ENCODE results near the gene FAM83B. TPM values are rescaled to one million over a fixed set of nuclear protein-coding genes. Genes with fewer than 3 reads are reported as not detected.

The FAM83B gene
- total RNA-seq, 1 donor from 2014 or later, result not detected

DNA sequence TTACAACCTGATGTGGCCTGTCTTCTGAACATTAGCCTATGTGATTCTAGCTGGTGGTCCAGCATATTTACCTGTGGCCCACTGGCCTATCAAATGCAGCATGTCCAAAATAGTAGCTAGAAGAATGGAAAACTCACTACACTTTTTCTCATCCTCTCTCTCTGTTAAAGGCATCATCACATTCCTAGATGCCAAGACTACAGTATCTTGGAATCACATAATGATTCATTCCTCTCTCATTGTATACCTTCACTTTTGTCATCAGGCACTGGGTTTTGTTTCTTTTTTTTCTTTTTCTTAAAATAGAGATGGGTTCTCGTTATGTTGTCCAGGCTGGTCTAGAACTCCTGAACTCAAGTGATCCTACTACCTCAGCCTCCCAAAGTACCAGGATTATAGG, 45.0 kb downstream of the FAM83B start:
- DNase-seq (ENCODE audit: low spot score), result no peak
- H3K4me1 Mint-ChIP-seq (ENCODE audit: low read depth), result no peaks in the 10 kb centered on the region
- H3K4me3 Mint-ChIP-seq (ENCODE audit: low read depth), result no peak overlapping the region
- no peaks in the 10 kb centered on the region for H3K36me3 Mint-ChIP-seq (ENCODE audit: low read depth)
- H3K9me3 Mint-ChIP-seq, result peaks cover 3% of the 10 kb centered on the region
- intact Hi-C loops (cut with micrococcal nuclease), result no loop called here
- H3K27me3 Mint-ChIP-seq (ENCODE audit: low read depth), result no peaks in the 10 kb centered on the region
- H3K27ac Mint-ChIP-seq, result no peak overlapping the region

DNA sequence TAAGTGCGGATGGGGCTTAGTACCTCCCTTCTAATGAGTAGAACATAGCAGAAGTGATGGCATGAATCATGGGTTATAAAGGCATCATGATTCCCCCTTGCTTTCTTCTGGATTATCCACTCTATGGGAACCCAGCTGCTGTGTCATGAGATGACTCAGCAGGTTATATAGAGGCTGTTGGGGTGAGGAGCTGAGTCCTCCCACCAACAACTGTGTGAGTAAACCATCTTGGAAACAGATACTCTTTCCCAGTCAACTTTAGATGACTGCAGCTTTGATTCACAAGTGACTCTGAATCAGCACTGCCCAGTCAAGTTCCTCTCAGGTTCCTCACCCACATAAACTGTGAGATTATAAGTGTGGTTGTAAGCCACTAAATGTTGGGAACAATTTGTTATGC, 46.3 kb downstream of the FAM83B start:
- Mint-ChIP-seq H3K4me1 (ENCODE audit: low read depth) (no peaks in the 10 kb centered on the region), H3K9me3 (peaks cover 3% of the 10 kb centered on the region), H3K4me3 (ENCODE audit: low read depth) (no peak overlapping the region), H3K36me3 (ENCODE audit: low read depth) (no peaks in the 10 kb centered on the region), H3K27ac (no peak overlapping the region), H3K27me3 (ENCODE audit: low read depth) (no peaks in the 10 kb centered on the region)
- intact Hi-C loops (cut with micrococcal nuclease), result no loop called here
- no peak for DNase-seq (ENCODE audit: low spot score)

DNA sequence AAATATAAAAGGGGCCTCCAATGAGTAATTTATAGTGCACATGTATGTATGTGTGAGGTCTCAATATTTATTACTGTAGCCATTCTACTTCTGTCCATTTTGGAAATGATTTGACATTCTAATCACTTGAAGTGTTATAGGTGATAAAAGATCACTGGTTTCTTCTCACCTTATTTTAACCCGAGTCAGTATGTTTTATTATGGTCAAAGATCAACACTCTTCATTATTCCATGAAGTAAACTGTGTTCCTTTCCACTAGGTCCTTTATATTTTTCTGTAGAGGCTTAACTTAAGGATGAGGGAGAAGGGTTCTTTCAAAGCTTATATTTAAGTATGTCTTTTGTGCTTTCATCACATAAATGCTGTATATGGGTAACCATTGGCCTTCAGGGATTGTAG, 47.2 kb downstream of the FAM83B start:
- no peaks in the 10 kb centered on the region for H3K4me1 Mint-ChIP-seq (ENCODE audit: low read depth)

DNA sequence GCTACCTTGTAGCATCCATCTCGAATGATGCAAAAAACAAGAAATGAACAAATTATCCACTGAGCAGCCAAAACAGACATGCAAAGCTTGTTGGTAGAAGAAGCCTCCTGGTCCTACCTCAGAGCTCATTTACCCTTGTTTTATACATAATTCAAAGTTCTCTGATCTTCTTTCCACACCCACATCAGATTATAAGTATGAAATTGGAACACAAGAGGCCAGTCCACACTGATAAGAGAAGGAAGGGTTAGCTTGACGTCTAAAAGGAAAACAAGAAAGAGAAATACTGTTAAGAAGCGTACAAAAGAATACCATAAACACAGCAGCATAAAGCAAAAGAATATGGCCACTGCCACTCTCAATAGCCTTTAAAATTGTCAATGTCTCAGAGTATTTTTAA, 49.7 kb downstream of the FAM83B start:
- intact Hi-C loops (cut with micrococcal nuclease), result no loop called here
- H3K4me3 Mint-ChIP-seq (ENCODE audit: low read depth), result no peak overlapping the region
- no peaks in the 10 kb centered on the region for H3K4me1 Mint-ChIP-seq (ENCODE audit: low read depth)
- H3K9me3 Mint-ChIP-seq, result peaks cover 3% of the 10 kb centered on the region
- no peak overlapping the region for H3K27ac Mint-ChIP-seq
- no peaks in the 10 kb centered on the region for H3K27me3 Mint-ChIP-seq (ENCODE audit: low read depth)
- no peak for DNase-seq (ENCODE audit: low spot score)
- H3K36me3 Mint-ChIP-seq (ENCODE audit: low read depth), result no peaks in the 10 kb centered on the region

More for the DNA sequence above, 47.2 kb downstream of the FAM83B start:
- H3K4me3 Mint-ChIP-seq (ENCODE audit: low read depth), result no peak overlapping the region
- H3K9me3 Mint-ChIP-seq, result peaks cover 3% of the 10 kb centered on the region
- intact Hi-C loops (cut with micrococcal nuclease), result no loop called here
- DNase-seq (ENCODE audit: low spot score), result no peak
- no peaks in the 10 kb centered on the region for H3K27me3 Mint-ChIP-seq (ENCODE audit: low read depth)
- H3K36me3 Mint-ChIP-seq (ENCODE audit: low read depth), result no peaks in the 10 kb centered on the region
- H3K27ac Mint-ChIP-seq, result no peak overlapping the region

DNA sequence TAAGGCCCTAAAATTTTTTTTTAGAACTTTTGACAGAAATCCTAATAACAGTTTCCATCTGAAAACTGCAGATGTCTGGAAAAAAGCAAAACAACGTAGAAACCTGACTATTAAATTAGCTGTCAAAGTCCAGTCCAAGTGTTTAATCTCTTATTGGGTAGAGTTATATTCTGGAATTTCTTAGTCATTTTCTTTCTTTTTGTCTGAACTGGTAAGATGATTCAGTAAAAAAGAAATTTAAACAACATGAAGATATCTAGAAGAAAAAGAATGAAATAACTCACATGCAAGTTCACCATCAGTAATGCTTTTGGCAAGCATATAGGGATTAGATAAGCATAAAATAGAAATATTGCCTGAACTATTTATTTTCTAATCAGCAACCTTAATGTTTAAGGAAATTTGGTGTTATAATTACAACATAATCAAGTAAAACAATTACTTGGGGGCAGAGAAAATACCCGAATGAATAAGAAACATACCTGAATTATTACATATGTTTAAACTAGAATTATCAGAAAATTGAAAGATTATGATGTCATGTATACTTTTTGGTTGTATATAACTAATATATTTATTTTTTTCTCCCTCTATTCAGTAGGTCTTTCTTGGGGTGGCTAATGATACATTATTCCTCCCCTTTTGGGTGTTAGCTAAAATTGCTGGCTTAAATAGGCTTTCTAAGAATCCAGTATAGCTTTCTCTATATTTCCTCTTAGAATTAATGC, 51.1 kb downstream of the FAM83B start:
- Mint-ChIP-seq H3K36me3 (ENCODE audit: low read depth) (no peaks in the 10 kb centered on the region), H3K27me3 (ENCODE audit: low read depth) (no peaks in the 10 kb centered on the region), H3K4me1 (ENCODE audit: low read depth) (no peaks in the 10 kb centered on the region), H3K27ac (no peak overlapping the region), H3K9me3 (peaks cover 3% of the 10 kb centered on the region), H3K4me3 (ENCODE audit: low read depth) (no peak overlapping the region)
- no peak for DNase-seq (ENCODE audit: low spot score)
- intact Hi-C loops (cut with micrococcal nuclease), result no loop called here

DNA sequence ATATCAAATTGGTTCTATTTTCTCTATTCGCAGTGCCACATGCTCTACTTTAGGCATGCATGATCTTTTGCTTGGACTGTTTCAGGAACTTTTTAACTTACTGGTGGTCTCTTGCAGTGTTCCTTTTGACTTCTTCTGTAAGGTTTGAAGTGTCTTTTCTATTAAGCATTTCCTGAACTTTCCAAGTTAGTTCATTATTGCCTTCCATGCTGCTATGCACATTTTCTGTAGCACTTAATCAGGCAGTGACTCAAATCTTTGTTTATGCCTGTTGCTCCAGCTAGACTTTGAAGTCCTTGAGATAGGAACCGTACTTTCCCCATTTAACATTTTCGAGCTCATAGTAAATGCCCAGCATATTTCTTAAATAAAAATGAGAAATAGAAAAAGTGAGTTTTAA, 52.2 kb downstream of the FAM83B start:
- H3K27me3 Mint-ChIP-seq (ENCODE audit: low read depth), result no peaks in the 10 kb centered on the region
- H3K4me3 Mint-ChIP-seq (ENCODE audit: low read depth), result no peak overlapping the region
- intact Hi-C loops (cut with micrococcal nuclease), result no loop called here
- no peaks in the 10 kb centered on the region for H3K36me3 Mint-ChIP-seq (ENCODE audit: low read depth)
- H3K9me3 Mint-ChIP-seq, result peaks cover 2% of the 10 kb centered on the region
- DNase-seq (ENCODE audit: low spot score), result no peak
- no peaks in the 10 kb centered on the region for H3K4me1 Mint-ChIP-seq (ENCODE audit: low read depth)
- no peak overlapping the region for H3K27ac Mint-ChIP-seq

DNA sequence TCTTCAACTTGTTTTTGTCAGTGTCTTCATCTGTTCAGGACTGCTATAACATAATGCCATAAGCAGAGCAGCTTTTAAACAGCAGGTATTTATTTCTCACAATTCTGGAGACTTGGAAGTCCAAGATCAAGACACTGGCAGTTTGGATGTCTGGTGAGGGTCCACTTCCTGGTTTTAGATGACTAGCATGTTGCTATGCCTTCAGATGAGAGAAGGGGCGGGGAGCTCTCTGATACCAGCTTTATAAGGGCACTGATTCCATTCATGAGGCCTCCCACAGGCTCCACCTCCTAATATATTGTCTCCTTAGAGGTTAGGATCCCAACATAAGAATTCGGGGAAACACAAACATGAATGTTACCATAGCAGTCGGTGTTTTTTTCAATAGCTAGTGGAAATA, 52.9 kb downstream of the FAM83B start:
- no peaks in the 10 kb centered on the region for H3K36me3 Mint-ChIP-seq (ENCODE audit: low read depth)
- H3K4me1 Mint-ChIP-seq (ENCODE audit: low read depth), result no peaks in the 10 kb centered on the region
- intact Hi-C loops (cut with micrococcal nuclease), result no loop called here
- no peak overlapping the region for H3K27ac Mint-ChIP-seq
- H3K9me3 Mint-ChIP-seq, result no peaks in the 10 kb centered on the region
- DNase-seq (ENCODE audit: low spot score), result no peak
- no peaks in the 10 kb centered on the region for H3K27me3 Mint-ChIP-seq (ENCODE audit: low read depth)
- no peak overlapping the region for H3K4me3 Mint-ChIP-seq (ENCODE audit: low read depth)

DNA sequence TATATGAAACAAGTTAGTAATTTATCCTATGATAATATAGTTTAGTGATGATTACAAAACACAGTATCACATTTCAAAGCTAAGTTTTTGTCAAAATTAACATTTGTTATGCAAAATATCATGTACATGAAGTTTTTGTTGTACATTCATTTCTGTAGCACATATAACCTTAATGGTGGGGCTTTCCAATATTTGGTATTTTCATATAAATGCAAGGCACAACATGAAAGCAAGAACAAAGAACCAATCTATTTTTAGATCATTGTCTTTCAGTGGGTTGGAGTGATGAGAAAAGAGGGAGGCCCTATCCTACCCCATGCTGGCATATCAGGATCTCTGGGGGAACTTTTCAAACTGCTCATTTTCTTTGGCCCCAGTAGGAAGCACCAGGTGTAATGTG, 53.4 kb downstream of the FAM83B start:
- no peaks in the 10 kb centered on the region for H3K36me3 Mint-ChIP-seq (ENCODE audit: low read depth)
- no peaks in the 10 kb centered on the region for H3K27me3 Mint-ChIP-seq (ENCODE audit: low read depth)
- intact Hi-C loops (cut with micrococcal nuclease), result no loop called here
- H3K4me1 Mint-ChIP-seq (ENCODE audit: low read depth), result no peaks in the 10 kb centered on the region
- no peak for DNase-seq (ENCODE audit: low spot score)
- no peaks in the 10 kb centered on the region for H3K9me3 Mint-ChIP-seq
- H3K27ac Mint-ChIP-seq, result no peak overlapping the region
- no peak overlapping the region for H3K4me3 Mint-ChIP-seq (ENCODE audit: low read depth)

DNA sequence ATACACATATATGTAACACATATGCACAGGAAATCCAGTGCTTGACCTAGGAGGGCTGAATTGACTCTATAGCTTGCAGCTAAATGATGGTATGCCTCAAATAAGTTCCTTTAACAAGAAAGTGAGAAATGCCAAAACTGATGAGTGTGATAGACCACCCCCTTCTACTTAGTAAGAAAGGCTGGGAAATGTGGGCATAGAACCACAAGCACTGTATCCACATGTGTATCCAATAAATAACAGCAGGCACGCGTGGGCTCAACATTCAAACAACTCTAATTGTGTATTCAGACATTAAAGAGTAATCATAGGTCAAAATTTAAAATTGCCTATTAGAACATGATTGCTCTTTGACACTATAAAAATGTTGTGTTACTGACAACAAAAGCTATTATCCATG, 54.1 kb downstream of the FAM83B start:
- Mint-ChIP-seq H3K4me1 (ENCODE audit: low read depth) (no peaks in the 10 kb centered on the region), H3K27ac (no peak overlapping the region), H3K36me3 (ENCODE audit: low read depth) (no peaks in the 10 kb centered on the region), H3K9me3 (no peaks in the 10 kb centered on the region), H3K4me3 (ENCODE audit: low read depth) (no peak overlapping the region), H3K27me3 (ENCODE audit: low read depth) (no peaks in the 10 kb centered on the region)
- intact Hi-C loops (cut with micrococcal nuclease), result no loop called here
- DNase-seq (ENCODE audit: low spot score), result no peak

DNA sequence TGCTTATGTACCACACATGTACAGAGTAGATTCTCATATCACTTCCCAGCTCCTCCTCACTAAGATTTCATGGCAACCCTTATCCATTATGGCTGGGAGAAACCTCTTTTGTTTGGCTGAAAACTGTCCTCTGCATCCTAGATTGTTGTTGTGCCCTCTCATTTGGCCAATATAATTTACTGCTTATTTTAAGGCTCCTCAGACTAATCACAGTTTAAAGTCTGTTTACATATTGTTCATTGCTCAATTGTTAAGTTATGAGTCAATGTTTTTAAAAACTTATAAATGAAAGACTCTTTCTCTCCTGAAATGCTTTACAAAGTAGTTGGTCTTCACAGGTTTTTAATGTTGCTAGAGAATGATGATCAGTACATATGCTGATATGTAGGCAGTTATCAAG, 57.3 kb downstream of the FAM83B start:
- no peak overlapping the region for H3K4me3 Mint-ChIP-seq (ENCODE audit: low read depth)
- no peak for DNase-seq (ENCODE audit: low spot score)
- H3K4me1 Mint-ChIP-seq (ENCODE audit: low read depth), result no peaks in the 10 kb centered on the region
- H3K27ac Mint-ChIP-seq, result no peak overlapping the region
- no peaks in the 10 kb centered on the region for H3K36me3 Mint-ChIP-seq (ENCODE audit: low read depth)
- intact Hi-C loops (cut with micrococcal nuclease), result no loop called here
- H3K27me3 Mint-ChIP-seq (ENCODE audit: low read depth), result no peaks in the 10 kb centered on the region
- no peaks in the 10 kb centered on the region for H3K9me3 Mint-ChIP-seq

DNA sequence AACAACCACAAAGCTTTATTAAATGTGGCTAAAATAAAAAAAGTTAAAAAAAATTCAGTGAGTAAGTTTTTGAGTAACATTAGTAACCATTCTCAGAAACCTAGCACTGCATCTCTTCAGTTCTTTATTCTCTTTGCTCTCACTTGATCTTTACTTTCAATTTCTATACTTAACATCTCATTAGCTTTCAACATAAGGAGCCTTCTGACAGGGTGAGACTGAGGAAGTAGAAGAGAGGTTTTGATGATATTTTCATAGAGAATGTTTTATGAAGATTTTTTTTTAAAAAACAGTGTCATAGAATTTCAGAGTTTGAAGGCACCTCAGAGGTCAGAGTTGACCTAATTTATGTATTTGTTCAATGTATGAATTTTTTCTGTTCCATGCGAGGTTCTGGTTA, 60.8 kb downstream of the FAM83B start:
- DNase-seq (ENCODE audit: low spot score), result no peak
- H3K36me3 Mint-ChIP-seq (ENCODE audit: low read depth), result no peaks in the 10 kb centered on the region
- H3K27me3 Mint-ChIP-seq (ENCODE audit: low read depth), result no peaks in the 10 kb centered on the region
- H3K9me3 Mint-ChIP-seq, result no peaks in the 10 kb centered on the region
- H3K4me1 Mint-ChIP-seq (ENCODE audit: low read depth), result no peaks in the 10 kb centered on the region
- no peak overlapping the region for H3K27ac Mint-ChIP-seq
- intact Hi-C loops (cut with micrococcal nuclease), result no loop called here
- no peak overlapping the region for H3K4me3 Mint-ChIP-seq (ENCODE audit: low read depth)

DNA sequence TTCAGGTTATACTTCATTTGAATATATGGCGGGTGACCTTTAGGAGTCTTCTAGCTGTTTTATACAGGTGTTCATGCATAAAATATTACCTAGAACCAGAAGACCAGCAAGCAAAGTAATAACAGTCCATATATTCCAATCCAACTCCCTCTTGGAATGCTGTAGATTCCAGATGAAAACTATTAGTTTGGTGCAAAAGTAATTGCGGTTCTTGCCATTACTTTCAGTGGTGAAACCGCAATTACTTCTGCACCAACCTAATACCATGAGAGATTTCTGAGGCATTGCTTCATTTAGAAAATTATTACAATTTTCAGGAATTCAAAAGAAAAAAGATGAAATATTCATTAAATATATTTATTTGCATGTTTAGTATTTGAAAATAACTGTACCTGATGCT, 62.6 kb downstream of the FAM83B start:
- Mint-ChIP-seq H3K27me3 (ENCODE audit: low read depth) (no peaks in the 10 kb centered on the region), H3K4me1 (ENCODE audit: low read depth) (no peaks in the 10 kb centered on the region), H3K9me3 (no peaks in the 10 kb centered on the region), H3K4me3 (ENCODE audit: low read depth) (no peak overlapping the region), H3K36me3 (ENCODE audit: low read depth) (no peaks in the 10 kb centered on the region), H3K27ac (no peak overlapping the region)
- intact Hi-C loops (cut with micrococcal nuclease), result no loop called here
- DNase-seq (ENCODE audit: low spot score), result no peak

DNA sequence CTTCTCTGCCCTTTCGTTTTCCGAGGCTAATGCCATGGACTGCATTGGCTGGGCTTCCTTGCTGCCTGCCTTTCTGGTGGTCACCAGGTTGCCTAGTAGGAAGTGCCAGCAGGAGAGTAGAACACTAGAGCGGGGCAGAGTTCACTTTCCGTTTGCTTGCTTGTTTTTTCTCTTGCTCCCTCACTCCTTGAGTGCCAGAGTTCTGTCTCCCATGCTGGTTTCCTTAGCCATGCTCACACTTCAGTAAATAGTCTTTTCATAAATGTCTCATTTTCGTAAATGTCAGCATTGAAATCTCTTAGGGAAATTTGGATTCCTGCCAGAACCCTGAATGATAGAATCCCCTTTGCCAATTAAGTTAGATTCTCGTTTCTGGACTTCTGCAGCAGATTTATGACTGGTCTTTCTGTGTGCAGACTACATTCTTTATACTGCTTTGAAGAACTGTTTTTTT, 63.9 kb downstream of the FAM83B start:
- Mint-ChIP-seq H3K27me3 (ENCODE audit: low read depth) (no peaks in the 10 kb centered on the region), H3K4me1 (ENCODE audit: low read depth) (no peaks in the 10 kb centered on the region), H3K27ac (no peak overlapping the region), H3K36me3 (ENCODE audit: low read depth) (no peaks in the 10 kb centered on the region), H3K4me3 (ENCODE audit: low read depth) (no peak overlapping the region), H3K9me3 (no peaks in the 10 kb centered on the region)
- intact Hi-C loops (cut with micrococcal nuclease), result no loop called here
- no peak for DNase-seq (ENCODE audit: low spot score)

DNA sequence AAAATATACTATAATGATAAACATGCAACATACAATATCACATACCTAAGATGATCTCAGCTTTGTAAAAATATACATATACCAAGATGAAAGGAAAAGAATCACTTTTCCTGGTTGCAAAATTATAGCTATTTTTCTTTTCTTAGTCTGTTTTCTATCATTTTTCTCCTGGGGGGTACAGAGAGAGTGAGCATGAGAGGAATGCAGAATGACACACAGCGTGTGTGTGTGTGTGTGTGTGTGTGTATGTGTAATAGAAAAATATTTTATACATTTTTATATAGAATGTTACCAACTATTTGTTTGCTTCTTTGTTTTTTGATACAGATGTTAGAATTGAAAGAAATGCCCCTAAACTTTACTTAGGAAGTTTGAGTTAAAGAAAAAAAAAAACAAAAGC, 64.3 kb downstream of the FAM83B start:
- Mint-ChIP-seq H3K27me3 (ENCODE audit: low read depth) (no peaks in the 10 kb centered on the region), H3K36me3 (ENCODE audit: low read depth) (no peaks in the 10 kb centered on the region), H3K27ac (no peak overlapping the region), H3K9me3 (peaks cover 3% of the 10 kb centered on the region), H3K4me3 (ENCODE audit: low read depth) (no peak overlapping the region), H3K4me1 (ENCODE audit: low read depth) (no peaks in the 10 kb centered on the region)
- intact Hi-C loops (cut with micrococcal nuclease), result no loop called here
- no peak for DNase-seq (ENCODE audit: low spot score)
